ENCODE measurements around the gene PERP.

Gene PERP

DNA sequence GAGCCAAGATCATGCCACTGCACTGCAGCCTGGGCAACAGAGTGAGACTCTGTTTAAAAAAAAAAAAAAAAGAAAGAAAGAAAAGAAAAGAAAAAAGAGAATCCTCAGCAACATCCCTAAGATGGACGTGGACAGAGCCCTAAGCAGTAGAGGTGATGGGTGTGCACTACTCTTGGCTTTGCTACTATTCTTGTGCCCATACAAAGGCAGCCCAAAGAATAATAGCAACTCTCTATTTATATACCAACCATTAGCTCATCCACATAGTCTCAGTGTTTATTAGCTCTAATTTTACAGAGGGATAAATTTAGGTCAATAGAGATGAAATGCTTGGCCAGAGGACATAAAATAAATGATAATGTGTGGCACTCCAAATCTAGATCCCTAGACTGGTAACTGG, 62.2 kb downstream of the PERP start:
- no peak for DNase-seq (ENCODE audit: low read depth)

DNA sequence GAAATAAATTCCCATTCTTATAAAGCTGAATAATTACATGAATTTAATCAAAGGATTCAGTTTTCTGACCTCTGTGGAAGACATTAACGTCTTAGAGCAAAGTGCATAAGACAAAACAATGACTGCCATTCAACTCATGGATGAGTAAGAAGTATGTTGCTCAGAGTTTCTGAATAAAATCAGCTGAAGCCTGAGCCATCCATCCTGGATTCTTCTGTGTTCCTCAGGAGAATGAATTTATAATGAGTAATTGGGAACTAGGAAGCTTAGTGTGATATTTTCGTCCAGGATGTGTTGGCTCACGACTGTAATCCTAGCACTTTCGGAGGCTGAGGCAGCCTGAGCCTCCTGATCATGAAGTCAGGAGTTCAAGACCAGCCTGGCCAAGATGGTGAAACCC, 62.8 kb downstream of the PERP start:
- no peak for DNase-seq (ENCODE audit: low read depth)

Data from stimulated activated CD4-positive, alpha-beta T cell treated with anti-CD3 and anti-CD28 coated beads, Interleukin-2, amount 100 ng/mL, for 4 hours (primary cell).